ENCODE data around the gene SUCLG1. TPM values are rescaled to one million over a fixed set of nuclear protein-coding genes. Genes with fewer than 3 reads are reported as not detected.
A peak's percentile ranks its signal among the peaks of the same experiment; 100 is the strongest.

The SUCLG1 gene
- total and polyA plus RNA-seq, 2 of the 4 experiments (the other 2 are of a cell fraction): 50.5 to 52.7 TPM

- WGBS, 2 experiments (ENCODE audit: extremely low coverage in 2 of 2, insufficient read length in 1 of 2): no CpG with 5 or more reads among the region's 3 CpGs
- ChIA-PET CTCF (no interaction called here), POLR2A (ENCODE audit: unreplicated experiment) (no interaction called here)
- no peak overlapping the region for H3K4ac ChIP-seq (ENCODE audit: low read depth, low read length)
- H3K27ac ChIP-seq (ENCODE audit: insufficient read depth, low read length): no peak overlapping the region
- H3K36me3 ChIP-seq (ENCODE audit: control insufficient read depth, insufficient read depth, low read length): peaks cover 4% of the 10 kb centered on the region; the same call in 1 of the 2 replicates
- H3K4me1 ChIP-seq (ENCODE audit: control insufficient read depth, insufficient read depth, low read length): 0 out of 2 replicates have a peak, but pooled peaks cover 3% of the 10 kb centered on the region
- H3K79me1 ChIP-seq (ENCODE audit: low read depth in 1 of 2, low read length in 2 of 2): peaks cover 34 to 56% of the 10 kb centered on the region in 2 experiments
- peaks cover 19% of the 10 kb centered on the region for H4K20me1 ChIP-seq (ENCODE audit: insufficient read depth, low read length)
- H2BK120ac ChIP-seq (ENCODE audit: low read depth, low read length): no peak overlapping the region
- BruUV-seq (replicated peaks): no TSS peak
- H3K9me1 ChIP-seq (ENCODE audit: insufficient read depth, low read length): peaks cover 12% of the 10 kb centered on the region
- H2BK20ac ChIP-seq (ENCODE audit: low read depth, low read length): no peak overlapping the region
- in situ Hi-C loops (cut with MboI; ENCODE audit: low sequenced_read_pairs): no loop called here
- no peak overlapping the region for H2BK15ac ChIP-seq (ENCODE audit: low read depth, low read length)
- H3K56ac ChIP-seq (ENCODE audit: extremely low read depth, insufficient read depth, low read length): no peak overlapping the region
- DNase-seq: no peak
- dilution Hi-C loops (cut with HindIII; ENCODE audit: low sequenced_read_pairs, unreplicated experiment): no loop called here
- no peak overlapping the region for H2AFZ ChIP-seq (replicated peaks; ENCODE audit: low read length, poor library complexity)
- H3K4me2 ChIP-seq (ENCODE audit: low read depth, low read length): no peak overlapping the region; the same call in 1 of the 2 replicates
- no peaks in the 10 kb centered on the region for H3K27me3 ChIP-seq (ENCODE audit: control insufficient read depth, insufficient read depth, low read length)
- H2AK5ac ChIP-seq (ENCODE audit: low read depth, low read length): no peak overlapping the region
- H3K18ac ChIP-seq (ENCODE audit: low read depth, low read length): no peak overlapping the region
- H3K23ac ChIP-seq (ENCODE audit: low read depth, low read length): no peak overlapping the region
- H2BK5ac ChIP-seq (ENCODE audit: low read depth, low read length, poor library complexity, severe bottlenecking): no peak overlapping the region
- H3K9me3 ChIP-seq (ENCODE audit: control insufficient read depth, insufficient read depth, low read length): no peaks in the 10 kb centered on the region
- intact Hi-C loops (cut with micrococcal nuclease): no loop called here
- H3K14ac ChIP-seq (replicated peaks; ENCODE audit: low read depth, low read length): no peak overlapping the region
- no peak overlapping the region for H4K8ac ChIP-seq (ENCODE audit: low read depth in 2 of 2, low read length in 2 of 2)
- ATAC-seq (ENCODE audit: low read depth): peak; percentile 59
- no peak overlapping the region for H3K9ac ChIP-seq (ENCODE audit: low read depth, low read length)
- TF ChIP-seq SMC3 (IDR thresholded peaks at IDR 0.05; ENCODE audit: low read depth, low read length) (no peak), CEBPB (IDR thresholded peaks at IDR 0.05; ENCODE audit: low read depth, low read length) (no peak), RAD21 (IDR thresholded peaks at IDR 0.05; ENCODE audit: low read length) (no peak), ELK1 (IDR thresholded peaks at IDR 0.05; ENCODE audit: borderline replicate concordance, low read depth, low read length) (no peak), MAZ (IDR thresholded peaks at IDR 0.05; ENCODE audit: borderline replicate concordance, low read depth, low read length) (no peak), MAFK (IDR thresholded peaks at IDR 0.05; ENCODE audit: low read depth, low read length) (no peak), MXI1 (IDR thresholded peaks at IDR 0.05; ENCODE audit: borderline replicate concordance, low read depth, low read length) (no peak)
- H4K91ac ChIP-seq (ENCODE audit: insufficient read depth, low read depth, low read length): no peak overlapping the region
- no peak overlapping the region for H2AK9ac ChIP-seq (replicated peaks; ENCODE audit: low read depth, low read length, poor library complexity)
- H3K4me3 ChIP-seq (ENCODE audit: insufficient read depth, low read depth, low read length): no peak overlapping the region
- no peak overlapping the region for H4K5ac ChIP-seq (ENCODE audit: low read depth, low read length)
These were observed 10.0 kb downstream of the SUCLG1 start for GRCh38 chr2:84449055-84449454.

Measured in IMR-90 (cell line).